Measurements from ENCODE around the gene PRKN. TPM values are rescaled to one million over a fixed set of nuclear protein-coding genes. Genes with fewer than 3 reads are reported as not detected.

PRKN gene
- total RNA-seq, 2 donors from 2014 or later = 3.3 to 4.8 TPM

DNA sequence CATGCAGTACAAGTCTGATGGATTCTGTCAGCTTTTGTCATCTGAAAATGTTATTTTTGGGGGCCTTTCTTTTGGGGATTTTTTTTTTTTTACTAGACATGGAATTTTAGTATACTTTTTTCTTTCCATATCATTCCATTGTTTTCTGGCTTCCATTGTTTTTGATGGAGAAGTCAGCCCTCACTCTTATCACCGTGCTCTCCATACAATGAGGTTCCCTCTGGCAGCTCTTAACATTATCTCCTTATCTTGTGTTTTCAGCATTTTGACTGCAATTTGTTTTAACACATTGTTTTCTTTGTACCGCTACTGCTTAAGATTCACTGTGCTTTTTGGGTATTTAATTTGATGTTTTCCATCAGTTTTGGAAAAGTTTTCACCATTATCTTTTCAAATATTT is 1262.2 kb downstream of the PRKN start:
- no peak overlapping the region for H3K4me3 Mint-ChIP-seq
- H3K36me3 ChIP-seq (ENCODE audit: control insufficient read depth, insufficient read depth, low read length) = no peaks in the 10 kb centered on the region
- no peak overlapping the region for H3K9ac ChIP-seq (ENCODE audit: extremely low read depth, low read length, poor library complexity, severe bottlenecking)
- H3K27me3 Mint-ChIP-seq (ENCODE audit: insufficient read depth) = no peaks in the 10 kb centered on the region
- TF ChIP-seq, protein P1, sequence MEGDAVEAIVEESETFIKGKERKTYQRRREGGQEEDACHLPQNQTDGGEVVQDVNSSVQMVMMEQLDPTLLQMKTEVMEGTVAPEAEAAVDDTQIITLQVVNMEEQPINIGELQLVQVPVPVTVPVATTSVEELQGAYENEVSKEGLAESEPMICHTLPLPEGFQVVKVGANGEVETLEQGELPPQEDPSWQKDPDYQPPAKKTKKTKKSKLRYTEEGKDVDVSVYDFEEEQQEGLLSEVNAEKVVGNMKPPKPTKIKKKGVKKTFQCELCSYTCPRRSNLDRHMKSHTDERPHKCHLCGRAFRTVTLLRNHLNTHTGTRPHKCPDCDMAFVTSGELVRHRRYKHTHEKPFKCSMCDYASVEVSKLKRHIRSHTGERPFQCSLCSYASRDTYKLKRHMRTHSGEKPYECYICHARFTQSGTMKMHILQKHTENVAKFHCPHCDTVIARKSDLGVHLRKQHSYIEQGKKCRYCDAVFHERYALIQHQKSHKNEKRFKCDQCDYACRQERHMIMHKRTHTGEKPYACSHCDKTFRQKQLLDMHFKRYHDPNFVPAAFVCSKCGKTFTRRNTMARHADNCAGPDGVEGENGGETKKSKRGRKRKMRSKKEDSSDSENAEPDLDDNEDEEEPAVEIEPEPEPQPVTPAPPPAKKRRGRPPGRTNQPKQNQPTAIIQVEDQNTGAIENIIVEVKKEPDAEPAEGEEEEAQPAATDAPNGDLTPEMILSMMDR (conservative IDR thresholded peaks at IDR 0.05) = no peak
- no peaks in the 10 kb centered on the region for H3K36me3 Mint-ChIP-seq (ENCODE audit: low read depth)
- H3K4me1 Mint-ChIP-seq = peaks cover 28% of the 10 kb centered on the region
- no peaks in the 10 kb centered on the region for H3K9me3 ChIP-seq (ENCODE audit: control insufficient read depth, low read length)
- H3K27ac ChIP-seq (ENCODE audit: low read depth, low read length) = no peak overlapping the region
- WGBS, 2 experiments (ENCODE audit: insufficient coverage in 1 of 2, insufficient read length in 1 of 2) = 50 to 61% methylated on average over 1 to 2 of the region's 2 CpGs
- H3K9me3 Mint-ChIP-seq = no peaks in the 10 kb centered on the region
- no peaks in the 10 kb centered on the region for H3K27me3 ChIP-seq (ENCODE audit: control insufficient read depth, insufficient read depth, low read length, poor library complexity, severe bottlenecking)
- peak overlapping the region; percentile 42 for H3K4me3 ChIP-seq (ENCODE audit: low read length)
- no peak for DNase-seq
- H3K27ac Mint-ChIP-seq = peak overlapping the region; percentile 27
- peaks cover 6% of the 10 kb centered on the region for H3K4me1 ChIP-seq (ENCODE audit: control insufficient read depth, insufficient read depth, low read length)

DNA sequence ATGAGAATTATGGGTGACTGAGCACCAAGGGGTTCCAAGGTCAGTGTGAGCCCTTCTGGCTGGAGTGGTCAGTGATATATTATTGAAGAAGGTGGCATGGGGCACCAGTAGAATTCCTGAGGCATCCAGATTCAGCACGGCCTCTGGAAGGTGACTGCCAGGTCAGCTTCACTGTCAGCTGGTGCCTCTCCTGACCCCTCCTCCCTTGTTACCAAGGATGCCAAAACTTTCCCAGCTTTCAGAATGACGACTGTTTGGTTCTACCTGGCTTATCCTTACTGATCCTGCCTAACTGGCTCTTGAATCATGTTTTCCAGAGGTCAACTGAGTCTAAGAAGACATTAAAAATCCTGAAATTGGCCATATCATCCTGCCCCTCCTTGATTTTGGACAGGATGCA is 1264.5 kb downstream of the PRKN start:
- Histone ChIP-seq H3K9ac (ENCODE audit: extremely low read depth, low read length, poor library complexity, severe bottlenecking) (no peak overlapping the region), H3K36me3 (ENCODE audit: control insufficient read depth, insufficient read depth, low read length) (no peaks in the 10 kb centered on the region), H3K4me3 (ENCODE audit: low read length) (no peak overlapping the region), H3K27ac (ENCODE audit: low read depth, low read length) (no peak overlapping the region), H3K9me3 (ENCODE audit: control insufficient read depth, low read length) (no peaks in the 10 kb centered on the region), H3K4me1 (ENCODE audit: control insufficient read depth, insufficient read depth, low read length) (peaks cover 11% of the 10 kb centered on the region), H3K27me3 (ENCODE audit: control insufficient read depth, insufficient read depth, low read length, poor library complexity, severe bottlenecking) (no peaks in the 10 kb centered on the region)
- Mint-ChIP-seq H3K4me3 (no peak overlapping the region), H3K27me3 (ENCODE audit: insufficient read depth) (no peaks in the 10 kb centered on the region), H3K27ac (no peak overlapping the region), H3K9me3 (no peaks in the 10 kb centered on the region), H3K36me3 (ENCODE audit: low read depth) (no peaks in the 10 kb centered on the region), H3K4me1 (peaks cover 43% of the 10 kb centered on the region)
- no peak for DNase-seq
- TF ChIP-seq, protein P1 (conservative IDR thresholded peaks at IDR 0.05) = no peak
- 87 to 88% methylated on average over 2 of the region's 2 CpGs for WGBS, 2 experiments (ENCODE audit: insufficient coverage in 1 of 2, insufficient read length in 1 of 2)

DNA sequence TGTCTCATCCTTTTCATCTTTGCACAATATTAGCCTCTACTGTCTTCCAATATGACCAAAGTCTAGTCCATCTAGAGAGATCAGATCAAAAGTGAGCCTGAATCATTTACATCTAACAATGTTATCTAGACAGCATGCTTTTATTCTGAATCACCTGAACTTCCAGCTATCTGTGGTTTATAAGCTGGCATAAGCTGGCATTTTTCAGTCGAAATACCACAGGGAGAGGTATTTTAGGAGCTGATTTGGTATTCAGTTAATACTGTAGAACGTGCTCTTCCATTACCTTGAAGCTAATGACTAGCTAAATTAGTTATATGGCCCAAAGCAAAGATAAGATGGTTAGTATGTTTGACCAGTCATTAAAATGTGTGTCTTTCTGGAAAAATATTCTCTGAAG is 1265.4 kb downstream of the PRKN start:
- no peak overlapping the region for H3K27ac Mint-ChIP-seq
- TF ChIP-seq, protein P1 (conservative IDR thresholded peaks at IDR 0.05) = no peak
- 92 to 100% methylated on average over 1 to 2 of the region's 2 CpGs for WGBS, 2 experiments (ENCODE audit: insufficient coverage in 1 of 2, insufficient read length in 1 of 2)

More for the DNA sequence above, 1265.4 kb downstream of the PRKN start:
- Mint-ChIP-seq H3K27me3 (ENCODE audit: insufficient read depth) (no peaks in the 10 kb centered on the region), H3K4me3 (no peak overlapping the region), H3K9me3 (no peaks in the 10 kb centered on the region), H3K4me1 (peaks cover 39% of the 10 kb centered on the region), H3K36me3 (ENCODE audit: low read depth) (no peaks in the 10 kb centered on the region)
- Histone ChIP-seq H3K9ac (ENCODE audit: extremely low read depth, low read length, poor library complexity, severe bottlenecking) (no peak overlapping the region), H3K4me3 (ENCODE audit: low read length) (no peak overlapping the region), H3K9me3 (ENCODE audit: control insufficient read depth, low read length) (no peaks in the 10 kb centered on the region), H3K36me3 (ENCODE audit: control insufficient read depth, insufficient read depth, low read length) (no peaks in the 10 kb centered on the region), H3K27ac (ENCODE audit: low read depth, low read length) (no peak overlapping the region), H3K4me1 (ENCODE audit: control insufficient read depth, insufficient read depth, low read length) (peaks cover 11% of the 10 kb centered on the region), H3K27me3 (ENCODE audit: control insufficient read depth, insufficient read depth, low read length, poor library complexity, severe bottlenecking) (no peaks in the 10 kb centered on the region)
- no peak for DNase-seq

All from endodermal cell (in vitro differentiated cells).